NCI-H446 (cell line): Measurements from ENCODE around the gene SPHK2.
A peak's percentile ranks its signal among the peaks of the same experiment; 100 is the strongest.
"Not testable (repeated sequence)": the region's sequence is repeated elsewhere in the genome, so short reads cannot be mapped to it uniquely, and the experiment has no call there.

Source experiments
- DNase-seq, 2 experiments: peaks; one replicate each; lab custom pipeline; 2025; lab: John Stamatoyannopoulos, UW

Gene SPHK2

GRCh38 chr19:48660852-48661710 lies 41.8 kb downstream of the SPHK2 start:
- peak; percentile 97 to 99 for DNase-seq

- DNase-seq = no peak
Observed at GRCh38 chr19:48661711-48662090, 42.4 kb downstream of the SPHK2 start.

- DNase-seq = no peak
Observed at GRCh38 chr19:48663667-48664066, 44.4 kb downstream of the SPHK2 start.

GRCh38 chr19:48664476-48664875 lies 45.2 kb downstream of the SPHK2 start:
- no peak for DNase-seq

GRCh38 chr19:48665786-48666185 lies 46.5 kb downstream of the SPHK2 start:
- DNase-seq = no peak

GRCh38 chr19:48668332-48668731 lies 49.0 kb downstream of the SPHK2 start:
- no peak for DNase-seq

- no peak for DNase-seq
Observed at GRCh38 chr19:48668761-48669160, 49.5 kb downstream of the SPHK2 start.

GRCh38 chr19:48669903-48670668 lies 50.8 kb downstream of the SPHK2 start:
- DNase-seq = no peak

- DNase-seq = no peak
Observed at GRCh38 chr19:48670699-48671445, 51.6 kb downstream of the SPHK2 start.

- DNase-seq = no peak
Observed at GRCh38 chr19:48671446-48671995, 52.2 kb downstream of the SPHK2 start.

GRCh38 chr19:48672994-48673393 lies 53.7 kb downstream of the SPHK2 start, which contains the start of gene NTN5:
Gene NTN5, minus strand, starts transcription at chr19:48673017. Its CDS starts 2,031 bp downstream, at chr19:48670986.
- no peak for DNase-seq

GRCh38 chr19:48673436-48674100 lies 54.3 kb downstream of the SPHK2 start:
- no peak for DNase-seq

GRCh38 chr19:48674216-48674809 lies 55.0 kb downstream of the SPHK2 start:
- DNase-seq = no peak

- DNase-seq = peak; percentile 88 to 94
Observed at GRCh38 chr19:48674921-48675824, 55.9 kb downstream of the SPHK2 start.

GRCh38 chr19:48676487-48676886 lies 57.2 kb downstream of the SPHK2 start:
- DNase-seq = no peak

- DNase-seq = no peak
Observed at GRCh38 chr19:48676887-48677286, 57.6 kb downstream of the SPHK2 start.

GRCh38 chr19:48678201-48678600 lies 58.9 kb downstream of the SPHK2 start:
- DNase-seq = no peak

GRCh38 chr19:48680006-48680405 lies 60.7 kb downstream of the SPHK2 start:
- DNase-seq = not testable (repeated sequence)
